Chondrocyte (in vitro differentiated cells): Measurements from ENCODE around the gene CD8B2. TPM values are rescaled to one million over a fixed set of nuclear protein-coding genes. Genes with fewer than 3 reads are reported as not detected.

Experiments used
- DNase-seq: peaks from one replicate; pipeline ENCODE4 v3.0.0; 2021; ENCODE audit warnings: mixed read lengths, low spot score
- H3K27ac Mint-ChIP-seq: one replicate; pipeline ENCODE4 v1.8.0; 2021; ENCODE audit warnings: mild to moderate bottlenecking, moderate library complexity, mixed read lengths; ENCODE audit not compliant: unreplicated experiment
- H3K27me3 Mint-ChIP-seq: 2 replicates; pipeline ENCODE4 v1.8.0; 2021; ENCODE audit warnings: low read depth, mixed read lengths
- H3K36me3 Mint-ChIP-seq: 2 replicates; pipeline ENCODE4 v1.8.0; 2021; ENCODE audit warnings: low read depth, mixed read lengths
- H3K4me1 Mint-ChIP-seq: 2 replicates; pipeline ENCODE4 v1.8.0; 2021; ENCODE audit warnings: low read depth, mild to moderate bottlenecking, mixed read lengths
- H3K4me3 Mint-ChIP-seq: one replicate; pipeline ENCODE4 v1.8.0; 2021; ENCODE audit warnings: mild to moderate bottlenecking, moderate library complexity, mixed read lengths; ENCODE audit not compliant: unreplicated experiment
- H3K9me3 Mint-ChIP-seq: 2 replicates; pipeline ENCODE4 v1.8.0; 2021; ENCODE audit warnings: low read depth, mixed read lengths
- CTCF ChIP-seq: fragments of 200-600 bp; sonication (generic); IDR thresholded peaks from 2 replicates; pipeline ENCODE4 v1.5.0; 2021; ENCODE audit warnings: antibody characterized with exemption, mild to moderate bottlenecking, moderate library complexity
- total RNA-seq: library from RNA; stranded (reverse); gene quantifications from 3 replicates; pipeline ENCODE4 v1.2.1, GENCODE V29; 2021

CD8B2 gene
- total RNA-seq, 1 donor from 2014 or later, result not detected

- peaks cover 9% of the 10 kb centered on the region for H3K27me3 Mint-ChIP-seq
- DNase-seq, result no peak
- H3K36me3 Mint-ChIP-seq, result no peaks in the 10 kb centered on the region
- no peaks in the 10 kb centered on the region for H3K9me3 Mint-ChIP-seq
- H3K4me3 Mint-ChIP-seq, result no peak overlapping the region
- no peaks in the 10 kb centered on the region for H3K4me1 Mint-ChIP-seq
- no peak overlapping the region for H3K27ac Mint-ChIP-seq
- TF ChIP-seq CTCF, result no peak
These were observed 37.0 kb downstream of the CD8B2 start for GRCh38 chr2:106523976-106524665.

GRCh38 chr2:106530866-106531265, 43.7 kb downstream of the CD8B2 start:
- H3K27me3 Mint-ChIP-seq, result peaks cover 34% of the 10 kb centered on the region
- H3K27ac Mint-ChIP-seq, result no peak overlapping the region

GRCh38 chr2:106531676-106532214, 44.6 kb downstream of the CD8B2 start:
- no peaks in the 10 kb centered on the region for H3K36me3 Mint-ChIP-seq
- H3K4me3 Mint-ChIP-seq, result no peak overlapping the region
- H3K9me3 Mint-ChIP-seq, result no peaks in the 10 kb centered on the region
- TF ChIP-seq CTCF, result no peak
- DNase-seq, result no peak
- H3K27ac Mint-ChIP-seq, result peak overlapping the region; percentile 42
- H3K27me3 Mint-ChIP-seq, result peaks cover 39% of the 10 kb centered on the region
- H3K4me1 Mint-ChIP-seq, result peaks cover 11% of the 10 kb centered on the region

More at GRCh38 chr2:106530866-106531265, 43.7 kb downstream of the CD8B2 start:
- DNase-seq, result no peak
- H3K9me3 Mint-ChIP-seq, result no peaks in the 10 kb centered on the region
- TF ChIP-seq CTCF, result no peak
- peaks cover 11% of the 10 kb centered on the region for H3K4me1 Mint-ChIP-seq
- H3K36me3 Mint-ChIP-seq, result no peaks in the 10 kb centered on the region
- H3K4me3 Mint-ChIP-seq, result no peak overlapping the region

GRCh38 chr2:106532236-106532635, 45.1 kb downstream of the CD8B2 start:
- peaks cover 11% of the 10 kb centered on the region for H3K4me1 Mint-ChIP-seq
- no peak overlapping the region for H3K27ac Mint-ChIP-seq
- no peaks in the 10 kb centered on the region for H3K9me3 Mint-ChIP-seq
- H3K36me3 Mint-ChIP-seq, result no peaks in the 10 kb centered on the region
- no peak for TF ChIP-seq CTCF
- H3K4me3 Mint-ChIP-seq, result no peak overlapping the region
- peaks cover 39% of the 10 kb centered on the region for H3K27me3 Mint-ChIP-seq
- no peak for DNase-seq

GRCh38 chr2:106534471-106534870, 47.3 kb downstream of the CD8B2 start:
- TF ChIP-seq CTCF, result no peak
- DNase-seq, result no peak
- peaks cover 11% of the 10 kb centered on the region for H3K4me1 Mint-ChIP-seq
- H3K4me3 Mint-ChIP-seq, result no peak overlapping the region
- no peaks in the 10 kb centered on the region for H3K36me3 Mint-ChIP-seq
- H3K27ac Mint-ChIP-seq, result no peak overlapping the region
- H3K27me3 Mint-ChIP-seq, result peaks cover 46% of the 10 kb centered on the region
- H3K9me3 Mint-ChIP-seq, result no peaks in the 10 kb centered on the region
